Measurements from ENCODE around the gene IL33. TPM values are rescaled to one million over a fixed set of nuclear protein-coding genes. Genes with fewer than 3 reads are reported as not detected.

IL33 gene
- total RNA-seq, 1 experiment from 2014 or later: not detected

GRCh38 chr9:6218099-6218502, 2.5 kb downstream of the IL33 start:
- Histone ChIP-seq H3K4me3 (peak overlapping the region; percentile 29; the same call in 1 of the 2 replicates), H4K20me1 (ENCODE audit: insufficient read depth) (no peaks in the 10 kb centered on the region), H3K9me2 (ENCODE audit: insufficient read depth) (no peaks in the 10 kb centered on the region), H3K79me2 (ENCODE audit: low read depth) (no peaks in the 10 kb centered on the region), H3K4me2 (peak overlapping the region; percentile 23; the same call in 1 of the 2 replicates), H3K27ac (peak overlapping the region; percentile 20; the same call in 1 of the 2 replicates), H3K27me3 (ENCODE audit: insufficient read depth, low read depth) (no peaks in the 10 kb centered on the region), H3K36me3 (ENCODE audit: low read depth) (no peaks in the 10 kb centered on the region), H3K4me1 (replicated peaks; ENCODE audit: insufficient read depth) (peaks cover 6% of the 10 kb centered on the region; the same call in 1 of the 2 replicates), H3F3A (ENCODE audit: insufficient read depth, low read depth) (peaks cover 5% of the 10 kb centered on the region; the same call in 1 of the 2 replicates), H2AFZ (no peak overlapping the region), H3K9me3 (ENCODE audit: insufficient read depth, low read depth) (no peaks in the 10 kb centered on the region)
- peak in 1 of 2 experiments; percentile 56 for DNase-seq
- ChIA-PET CTCF (interaction anchor here (0.7 kb wide), 1 partner anchor 619 kb away, joined by 3 read pairs; no protein-coding TSS in a partner anchor), POLR2A (ENCODE audit: unreplicated experiment) (interaction anchor here (0.5 to 0.6 kb wide), 2 partner anchors 189 to 194 kb away, joined by 3 to 5 read pairs; no protein-coding TSS in a partner anchor)
- intact Hi-C loops (cut with micrococcal nuclease; ENCODE audit: unreplicated experiment): loop anchor here (10.0 kb wide), 1 partner anchor 87 kb away; no protein-coding TSS in a partner anchor
- TF ChIP-seq CTCF (conservative IDR thresholded peaks at IDR 0.05): no peak
- no peak for TF ChIP-seq EZH2 (IDR thresholded peaks at IDR 0.05; ENCODE audit: low read depth)
- no TSS peak for BruUV-seq (replicated peaks)

- H3K9me3 ChIP-seq (ENCODE audit: insufficient read depth, low read depth): no peaks in the 10 kb centered on the region
- H3K4me1 ChIP-seq (replicated peaks; ENCODE audit: insufficient read depth): peaks cover 6% of the 10 kb centered on the region; the same call in 1 of the 2 replicates
- BruUV-seq (replicated peaks): no TSS peak
- no peak for TF ChIP-seq CTCF (conservative IDR thresholded peaks at IDR 0.05)
- TF ChIP-seq EZH2 (IDR thresholded peaks at IDR 0.05; ENCODE audit: low read depth): no peak
- no peaks in the 10 kb centered on the region for H3K27me3 ChIP-seq (ENCODE audit: insufficient read depth, low read depth)
- POLR2A ChIA-PET (ENCODE audit: unreplicated experiment): no interaction called here
- H3F3A ChIP-seq (ENCODE audit: insufficient read depth, low read depth): peaks cover 5% of the 10 kb centered on the region; the same call in 1 of the 2 replicates
- H3K27ac ChIP-seq: no peak overlapping the region
- H3K36me3 ChIP-seq (ENCODE audit: low read depth): no peaks in the 10 kb centered on the region
- intact Hi-C loops (cut with micrococcal nuclease; ENCODE audit: unreplicated experiment): loop anchor here (10.0 kb wide), 1 partner anchor 86 kb away; no protein-coding TSS in a partner anchor
- DNase-seq: no peak
- no peaks in the 10 kb centered on the region for H3K9me2 ChIP-seq (ENCODE audit: insufficient read depth)
- CTCF ChIA-PET: no interaction called here
- no peak overlapping the region for H3K4me2 ChIP-seq
- no peak overlapping the region for H3K4me3 ChIP-seq
- no peaks in the 10 kb centered on the region for H3K79me2 ChIP-seq (ENCODE audit: low read depth)
- no peaks in the 10 kb centered on the region for H4K20me1 ChIP-seq (ENCODE audit: insufficient read depth)
- no peak overlapping the region for H2AFZ ChIP-seq
Observed at GRCh38 chr9:6219040-6219439, 3.4 kb downstream of the IL33 start.

- intact Hi-C loops (cut with micrococcal nuclease; ENCODE audit: unreplicated experiment): loop anchor here (10.0 kb wide), 1 partner anchor 85 kb away; no protein-coding TSS in a partner anchor
- Histone ChIP-seq H2AFZ (no peak overlapping the region), H3F3A (ENCODE audit: insufficient read depth, low read depth) (peaks cover 5% of the 10 kb centered on the region; the same call in 1 of the 2 replicates), H4K20me1 (ENCODE audit: insufficient read depth) (no peaks in the 10 kb centered on the region), H3K27me3 (ENCODE audit: insufficient read depth, low read depth) (no peaks in the 10 kb centered on the region), H3K79me2 (ENCODE audit: low read depth) (no peaks in the 10 kb centered on the region), H3K36me3 (ENCODE audit: low read depth) (no peaks in the 10 kb centered on the region), H3K9me3 (ENCODE audit: insufficient read depth, low read depth) (no peaks in the 10 kb centered on the region), H3K4me3 (no peak overlapping the region), H3K27ac (no peak overlapping the region), H3K4me2 (no peak overlapping the region), H3K9me2 (ENCODE audit: insufficient read depth) (no peaks in the 10 kb centered on the region), H3K4me1 (replicated peaks; ENCODE audit: insufficient read depth) (peaks cover 6% of the 10 kb centered on the region; the same call in 1 of the 2 replicates)
- TF ChIP-seq EZH2 (IDR thresholded peaks at IDR 0.05; ENCODE audit: low read depth): no peak
- no TSS peak for BruUV-seq (replicated peaks)
- no peak for DNase-seq
- CTCF ChIA-PET: no interaction called here
- POLR2A ChIA-PET (ENCODE audit: unreplicated experiment): no interaction called here
Observed at GRCh38 chr9:6219981-6220380, 4.4 kb downstream of the IL33 start.

Measured in PC-9 (cell line).